ENCODE results near the gene PARD3.

PARD3 gene

DNA sequence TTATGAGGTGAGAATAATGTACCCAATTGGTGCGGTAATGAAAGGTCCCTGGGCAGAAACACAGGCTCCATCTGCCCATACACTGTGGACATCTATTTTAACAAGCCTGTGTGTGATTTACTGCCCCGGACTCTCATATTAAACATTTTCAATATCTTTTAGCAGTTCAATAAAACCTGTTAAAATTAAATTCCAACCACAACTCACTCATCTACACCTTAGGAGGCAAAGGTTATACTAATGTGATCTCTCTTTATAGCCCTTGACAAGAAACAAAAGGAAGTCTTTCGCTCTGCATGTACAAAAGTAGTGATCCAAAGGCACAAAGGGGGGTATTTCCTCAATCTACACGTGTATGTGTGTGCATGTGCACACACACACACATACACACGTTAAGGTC is 186.0 kb downstream of the PARD3 start:
- FAIRE-seq (no peak), DNase-seq (ENCODE audit: insufficient read length, low spot score) (no peak)

DNA sequence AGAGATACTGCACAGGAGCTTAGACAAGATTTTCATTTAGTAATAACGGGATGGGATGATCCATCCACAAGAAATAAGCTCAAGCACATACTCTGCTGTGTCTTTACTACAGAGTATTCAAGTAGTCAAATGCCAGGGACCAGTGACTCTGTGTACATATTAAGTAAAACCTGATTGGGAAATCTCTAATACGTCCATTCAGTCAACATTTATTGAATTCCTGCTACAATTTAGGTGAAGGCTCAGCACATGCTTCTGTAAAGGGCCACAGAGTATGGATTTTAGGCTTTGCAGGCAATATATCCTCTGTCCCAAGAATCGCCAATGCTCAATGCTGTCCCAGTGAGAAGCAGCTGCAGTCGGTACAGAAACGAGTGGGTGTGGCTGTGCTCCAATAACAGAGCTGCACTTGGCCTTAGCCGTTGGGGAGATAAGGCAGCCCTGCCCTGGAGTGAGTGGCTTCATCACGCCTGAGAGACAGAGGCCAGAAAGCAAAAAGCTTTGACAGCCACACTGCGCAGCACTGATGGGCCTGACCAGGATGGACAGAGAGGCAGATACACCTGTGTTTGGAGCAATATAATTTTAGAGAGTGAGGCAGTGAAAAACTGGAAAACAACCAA is 186.8 kb downstream of the PARD3 start:
- DNase-seq (ENCODE audit: insufficient read length, low spot score) (no peak), FAIRE-seq (no peak)

DNA sequence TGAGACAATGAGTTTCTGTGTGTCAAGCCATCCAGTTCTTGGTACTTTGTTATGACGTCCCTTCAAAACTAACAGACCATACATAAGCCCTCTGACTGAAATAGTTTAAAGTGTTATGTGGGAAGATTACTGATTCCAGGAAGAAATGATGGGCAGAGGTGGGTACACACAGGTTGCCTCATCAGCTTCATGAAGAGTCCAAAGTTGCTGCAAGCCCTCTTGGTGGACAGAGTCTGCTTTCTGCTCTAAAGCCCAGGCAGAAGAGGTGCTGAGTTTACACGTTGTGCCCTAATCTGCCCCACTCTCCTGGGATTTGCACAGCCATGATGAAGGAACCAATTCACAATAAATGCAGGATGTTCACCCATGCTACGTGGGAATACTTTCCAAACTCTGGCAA is 187.4 kb downstream of the PARD3 start:
- no peak for FAIRE-seq
- DNase-seq (ENCODE audit: insufficient read length, low spot score), result no peak

DNA sequence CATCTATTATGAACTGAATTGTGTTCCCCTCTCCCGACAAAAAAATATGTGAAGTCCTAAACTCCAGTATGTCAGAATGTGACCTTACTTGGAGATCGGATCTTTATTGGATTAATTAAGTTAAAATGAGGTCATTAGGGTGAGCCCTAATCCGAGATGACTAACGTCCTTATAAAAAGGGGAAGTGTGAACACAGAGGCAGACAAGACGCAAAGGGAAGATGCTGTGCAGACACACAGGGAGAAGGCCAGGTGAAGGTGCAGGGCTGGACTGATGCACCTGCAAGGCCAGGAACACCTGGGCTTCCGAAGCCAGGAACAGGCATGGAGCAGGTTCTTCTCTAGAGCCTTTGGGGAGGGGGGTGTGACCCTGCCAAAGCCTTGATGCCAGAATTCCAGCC is 187.8 kb downstream of the PARD3 start:
- no peak for FAIRE-seq
- DNase-seq (ENCODE audit: insufficient read length, low spot score), result no peak

DNA sequence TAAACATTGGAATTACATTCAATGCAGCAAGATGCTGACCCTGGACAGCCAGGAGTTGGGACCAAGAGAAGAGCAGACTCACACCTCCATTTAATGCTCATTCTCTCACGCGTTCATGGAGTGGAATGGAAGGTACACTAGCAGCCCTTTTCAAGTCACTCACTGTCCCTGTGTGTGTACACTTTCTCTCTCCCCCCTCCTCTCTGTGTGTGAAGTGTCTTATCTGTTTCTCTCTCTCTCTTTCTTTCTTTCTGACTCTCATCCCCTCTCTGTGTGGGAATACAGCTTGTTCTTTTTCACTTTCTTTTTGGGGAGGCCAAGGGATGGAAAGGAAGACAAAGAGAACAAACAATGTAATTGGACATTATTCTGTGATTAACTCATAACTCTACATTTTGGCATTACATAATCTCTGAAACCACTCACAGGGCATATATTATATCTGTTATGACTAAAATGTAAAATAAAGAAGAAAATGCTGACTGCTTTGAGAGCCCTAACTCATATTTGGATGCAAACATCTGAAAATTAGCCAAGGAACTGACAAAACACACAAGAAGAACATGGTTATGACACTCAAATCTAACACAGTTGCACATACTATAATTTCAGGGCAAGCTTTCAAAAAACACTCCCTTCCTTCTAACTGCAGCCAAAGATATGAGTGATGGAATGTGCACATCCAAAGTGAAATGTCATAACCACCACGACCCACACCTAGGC is 188.8 kb downstream of the PARD3 start:
- FAIRE-seq (no peak), DNase-seq (ENCODE audit: insufficient read length, low spot score) (no peak)

DNA sequence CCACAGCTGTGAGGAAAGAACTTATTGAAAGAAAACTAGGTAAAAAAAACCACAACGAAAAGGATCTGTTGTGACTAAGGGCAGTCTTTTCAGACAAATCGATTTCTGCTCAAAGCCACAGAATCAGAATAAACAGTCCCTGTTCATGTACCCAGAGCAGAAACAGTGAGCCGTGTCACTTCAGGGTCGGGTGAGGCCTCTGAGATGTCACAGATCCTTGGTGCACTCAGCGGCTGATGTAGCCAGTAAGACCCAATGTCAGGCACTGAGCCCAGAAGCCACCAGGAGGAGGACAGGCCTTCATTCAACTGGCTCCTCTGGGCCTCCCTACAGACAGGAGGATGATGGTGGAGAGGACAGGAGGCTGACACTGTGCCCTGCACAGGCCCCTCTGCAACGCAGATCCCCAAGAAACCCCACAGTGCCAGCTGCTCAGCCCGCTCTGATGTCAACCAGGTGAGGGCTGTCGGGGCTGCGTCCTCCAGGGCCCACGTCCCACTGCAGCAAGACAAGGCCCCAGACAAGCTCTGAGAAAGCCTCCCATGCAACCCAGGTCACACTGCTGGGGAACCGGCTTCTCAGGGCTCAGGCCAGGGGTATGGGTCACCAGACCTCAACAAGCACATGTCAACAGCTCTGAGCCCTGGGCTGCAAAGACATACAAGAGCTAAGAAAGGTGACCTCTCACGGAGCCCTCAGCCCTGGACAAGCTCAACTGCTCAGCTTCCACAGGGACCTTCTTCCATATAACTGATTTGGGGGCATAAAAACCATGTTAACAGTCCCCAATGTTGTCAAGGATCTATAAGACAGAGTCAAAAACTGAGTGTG is 190.6 kb downstream of the PARD3 start:
- FAIRE-seq, result no peak

DNA sequence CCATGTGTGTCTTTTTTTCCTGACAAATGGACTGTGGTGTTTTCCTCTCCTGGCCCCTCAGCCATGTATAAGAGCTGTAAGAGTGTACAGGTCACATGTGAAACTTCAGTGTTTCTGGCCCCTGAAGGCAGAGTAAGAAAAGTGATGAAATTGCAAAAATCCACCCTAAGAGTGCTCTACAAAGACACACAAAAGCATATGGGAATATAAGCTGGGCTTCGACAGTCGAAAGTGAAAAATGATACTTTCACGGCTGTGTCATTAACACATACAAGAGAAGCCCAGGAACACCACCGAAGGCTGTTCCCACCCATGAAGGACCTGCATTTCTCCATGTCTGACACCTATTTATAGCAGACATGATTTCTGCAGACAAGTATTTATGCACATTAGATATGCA is 192.2 kb downstream of the PARD3 start:
- FAIRE-seq, result no peak
- DNase-seq (ENCODE audit: insufficient read length, low spot score), result no peak

More for the DNA sequence above, 190.6 kb downstream of the PARD3 start:
- DNase-seq (ENCODE audit: insufficient read length, low spot score), result no peak

DNA sequence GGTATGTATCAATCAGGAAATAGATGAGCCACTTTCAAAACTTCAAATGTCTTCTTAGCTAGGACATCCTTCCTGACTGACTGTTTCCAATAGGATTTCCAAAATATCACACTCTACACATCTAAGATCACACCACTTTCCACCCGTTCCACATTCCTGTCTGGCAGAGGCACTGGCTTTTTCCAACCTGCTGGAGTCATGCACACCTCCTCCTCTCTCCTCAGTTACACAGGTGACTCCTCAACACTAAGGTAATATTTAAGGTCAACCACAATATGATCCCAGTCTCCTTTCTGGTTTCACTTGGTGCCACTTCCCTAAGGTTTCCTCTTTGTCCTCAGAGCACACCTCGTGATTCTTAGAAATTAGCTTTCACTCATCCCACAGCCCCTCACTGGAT is 196.5 kb downstream of the PARD3 start:
- DNase-seq (ENCODE audit: insufficient read length, low spot score) (no peak), FAIRE-seq (no peak)

DNA sequence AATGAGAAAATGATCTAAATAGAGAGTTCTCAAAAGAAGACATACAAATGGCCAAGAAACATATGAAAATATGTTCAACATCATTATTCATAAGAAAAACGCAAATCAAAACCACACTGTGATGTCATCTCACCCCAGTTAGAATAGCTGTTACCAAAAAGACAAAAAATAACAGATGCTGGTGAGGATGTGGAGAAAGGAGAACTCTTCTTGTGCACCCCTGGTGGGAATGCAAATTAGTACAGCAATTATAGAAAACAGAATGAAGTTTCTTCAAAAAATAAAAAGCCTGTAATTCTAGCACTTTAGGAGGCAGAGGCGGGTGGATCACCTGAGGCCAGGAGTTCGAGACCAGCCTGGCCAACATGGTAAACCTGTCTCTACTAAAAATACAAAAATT is 199.3 kb downstream of the PARD3 start:
- FAIRE-seq, result no peak
- DNase-seq (ENCODE audit: insufficient read length, low spot score), result no peak

DNA sequence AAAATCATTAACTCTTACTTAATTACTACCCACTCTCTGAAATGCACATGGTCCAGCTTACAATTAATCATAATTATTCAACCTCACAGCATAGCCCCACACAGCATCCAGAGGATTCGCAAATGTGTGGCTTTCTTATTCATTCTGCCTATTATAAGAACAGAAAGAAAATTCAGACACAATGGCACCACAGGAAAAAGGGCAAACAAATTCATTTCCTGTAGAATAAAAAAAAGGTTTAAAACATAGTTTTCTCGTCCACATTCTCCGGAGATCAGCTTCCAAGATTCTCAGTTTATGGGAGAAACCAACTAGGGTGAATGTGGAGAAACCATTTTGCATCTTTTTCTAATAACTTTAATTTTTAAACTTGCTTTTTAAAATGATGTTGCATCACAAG is 201.6 kb downstream of the PARD3 start:
- FAIRE-seq (no peak), DNase-seq (ENCODE audit: insufficient read length, low spot score) (no peak)

DNA sequence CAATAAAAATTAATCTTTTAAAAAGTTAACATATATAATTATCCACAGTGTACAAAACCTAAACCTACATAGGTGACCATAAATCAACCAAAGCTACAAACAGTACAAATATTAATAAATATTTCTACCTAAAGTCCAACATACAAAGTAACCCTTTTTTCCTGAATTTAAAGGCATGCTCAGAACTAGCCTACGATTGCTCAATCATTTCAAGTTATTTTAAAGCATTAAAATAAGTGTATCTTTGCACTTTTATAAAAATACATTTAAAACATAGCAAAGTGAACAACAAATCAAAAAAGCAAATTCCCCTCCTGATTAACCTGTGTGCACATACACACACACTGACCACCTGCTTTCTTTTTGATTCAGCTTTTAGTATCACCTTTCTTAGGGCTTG is 202.2 kb downstream of the PARD3 start:
- no peak for DNase-seq (ENCODE audit: insufficient read length, low spot score)
- no peak for FAIRE-seq

DNA sequence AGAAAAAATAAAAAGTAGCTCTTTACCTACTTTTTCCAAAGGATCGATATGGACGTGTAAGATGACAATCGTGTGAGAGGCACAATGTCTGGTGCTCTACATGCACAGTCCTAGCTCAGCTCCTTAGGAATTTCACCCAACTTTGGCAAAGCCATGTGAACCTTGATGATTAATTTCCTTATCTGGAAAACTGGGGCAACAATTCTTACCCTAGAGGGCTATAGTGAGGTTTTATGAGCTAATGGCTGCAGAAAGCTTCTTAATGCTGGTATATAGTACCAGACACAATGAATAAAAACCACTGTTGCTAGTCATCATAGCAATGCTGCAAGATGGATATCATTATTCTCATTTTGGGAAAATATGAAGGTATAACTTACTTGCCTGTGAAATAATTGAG is 202.7 kb downstream of the PARD3 start:
- FAIRE-seq, result no peak
- DNase-seq (ENCODE audit: insufficient read length, low spot score), result no peak

DNA sequence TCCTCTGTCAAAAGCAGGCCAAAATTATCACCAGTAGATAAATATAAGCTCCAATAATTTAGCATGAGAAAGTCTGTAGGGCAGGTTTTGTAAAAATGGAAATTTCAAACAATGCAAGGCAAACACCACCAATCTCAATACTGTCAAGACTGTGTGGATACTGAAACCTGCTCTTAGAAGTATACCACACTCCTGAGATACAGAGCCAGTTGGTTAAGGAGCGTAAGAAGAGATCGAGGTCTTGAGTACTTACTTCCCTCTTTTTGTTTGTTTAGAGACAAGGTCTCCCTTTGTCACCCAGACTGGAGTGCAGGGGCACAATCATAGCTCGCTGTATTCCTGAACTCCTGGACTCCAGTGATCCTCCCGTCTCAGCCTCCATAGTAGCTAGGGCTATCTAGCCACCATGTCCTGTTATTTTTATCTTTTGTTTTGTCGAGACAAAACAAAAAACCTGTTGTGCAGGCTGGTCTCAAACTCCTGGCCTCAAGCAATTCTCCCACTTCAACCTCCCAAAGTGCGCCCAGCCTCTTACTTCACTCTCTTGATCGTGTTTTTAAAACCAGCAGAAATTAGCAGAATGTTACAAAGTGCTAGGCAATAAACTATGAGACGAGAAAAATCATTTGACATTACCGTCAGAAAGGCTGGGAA is 205.7 kb downstream of the PARD3 start:
- no peak for FAIRE-seq
- no peak for DNase-seq (ENCODE audit: insufficient read length, low spot score)

DNA sequence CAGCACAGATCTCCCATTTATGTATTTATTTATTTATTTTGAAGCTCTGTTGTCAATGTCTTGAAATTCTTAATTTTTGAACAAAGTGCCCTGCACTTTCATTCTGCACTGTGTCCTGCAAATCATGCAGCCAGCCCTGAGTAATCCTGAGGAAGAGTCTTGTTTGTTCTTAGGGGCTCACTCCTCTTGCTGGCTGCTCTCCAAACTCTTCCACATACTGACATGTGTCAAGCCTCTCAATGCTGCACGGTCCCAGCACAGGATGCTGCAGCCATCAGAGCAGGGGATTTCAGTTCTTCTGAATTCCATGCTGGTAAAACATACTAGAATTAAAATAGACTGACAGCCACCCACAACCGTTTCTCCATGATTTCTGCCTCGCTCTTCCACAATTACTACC is 207.2 kb downstream of the PARD3 start:
- FAIRE-seq, result no peak
- no peak for DNase-seq (ENCODE audit: insufficient read length, low spot score)

DNA sequence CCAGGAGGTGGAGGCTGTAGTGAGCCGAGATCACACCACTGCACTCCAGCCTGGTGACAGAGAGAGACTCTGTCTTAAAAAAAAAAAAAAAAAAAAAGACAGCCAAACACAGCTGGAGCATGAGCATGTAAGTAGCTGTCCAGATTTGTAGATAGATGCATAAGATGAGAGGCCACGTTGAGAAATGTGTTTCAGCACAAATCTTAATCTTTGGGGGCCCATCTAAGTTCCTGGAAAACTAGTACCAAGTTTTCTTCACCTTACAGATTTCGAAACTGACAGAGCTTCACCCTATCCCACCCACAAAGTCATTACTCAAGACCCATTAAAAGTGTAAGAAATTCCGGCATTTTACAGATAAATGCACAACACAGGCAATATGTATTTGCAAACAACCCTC is 208.2 kb downstream of the PARD3 start:
- FAIRE-seq (no peak), DNase-seq (ENCODE audit: insufficient read length, low spot score) (no peak)

DNA sequence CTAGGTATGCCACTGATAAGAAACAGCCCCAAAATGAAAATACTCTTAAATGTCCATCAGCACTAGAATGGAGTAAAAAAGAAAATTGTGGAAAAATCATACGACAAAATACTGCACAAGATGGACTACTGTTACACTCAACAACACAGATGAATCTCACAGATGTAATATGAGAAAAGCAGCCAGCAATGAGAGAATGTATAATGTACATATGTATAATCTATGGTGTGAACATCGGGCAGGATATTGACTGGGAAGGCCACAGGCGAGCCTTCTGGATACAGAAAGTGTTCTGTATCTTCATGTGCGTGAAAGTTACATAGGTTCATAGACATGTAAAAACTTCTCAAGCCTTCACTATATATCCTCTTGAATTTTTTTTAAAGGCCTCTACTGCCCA is 212.6 kb downstream of the PARD3 start:
- DNase-seq (ENCODE audit: insufficient read length, low spot score) (no peak), FAIRE-seq (no peak)

DNA sequence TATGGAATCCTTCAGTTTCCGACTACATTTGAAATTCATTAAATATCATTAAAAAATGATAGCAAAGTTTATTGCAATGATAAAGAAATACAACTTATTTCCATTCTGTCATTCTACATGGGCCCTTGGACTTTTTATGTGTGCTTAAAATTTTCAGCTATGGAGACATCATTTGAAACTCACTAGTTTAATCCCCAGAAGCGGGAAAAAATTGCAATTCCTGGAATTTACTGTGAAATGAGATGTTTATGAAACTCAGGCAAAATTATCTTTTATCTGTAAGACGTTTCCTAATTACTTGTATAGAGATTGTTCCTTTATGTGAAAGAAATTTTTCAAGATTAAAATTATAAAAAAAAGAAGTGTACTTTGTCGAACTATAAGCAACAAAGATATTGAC is 213.4 kb downstream of the PARD3 start:
- FAIRE-seq (no peak), DNase-seq (ENCODE audit: insufficient read length, low spot score) (no peak)

DNA sequence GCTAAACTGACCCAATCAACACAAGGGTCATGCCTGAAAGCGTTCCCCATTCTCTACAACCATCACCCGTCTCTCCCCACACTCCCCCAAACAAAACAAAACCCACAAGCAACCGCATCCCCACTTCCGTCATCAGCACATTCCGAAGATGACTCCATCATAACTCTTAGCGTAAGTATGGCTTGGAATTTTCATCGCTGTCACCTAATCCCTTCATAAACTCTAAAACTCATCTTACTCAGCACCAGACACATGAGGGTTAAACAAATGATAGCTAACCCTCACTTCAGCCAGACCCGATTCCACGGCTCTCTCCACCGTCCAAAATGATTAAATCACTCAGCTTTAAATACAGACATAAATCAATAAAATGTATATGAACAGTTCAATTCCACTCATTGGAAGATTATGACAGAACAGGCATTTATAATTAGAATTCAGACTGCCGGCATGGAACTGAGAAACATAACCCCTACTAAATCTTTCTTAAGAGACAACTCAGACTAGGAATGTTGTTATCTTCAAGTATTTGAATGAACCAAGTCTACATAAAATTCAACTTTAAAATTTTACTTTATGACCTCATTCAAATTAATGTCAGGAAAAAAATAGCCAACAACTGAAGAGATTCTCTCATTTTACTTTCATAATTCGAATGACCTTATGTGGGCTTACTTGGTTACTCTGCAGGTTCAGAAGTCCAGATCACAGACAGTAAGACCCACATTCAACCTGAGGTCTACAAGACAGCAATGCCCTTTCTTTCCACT is 215.9 kb downstream of the PARD3 start:
- no peak for DNase-seq (ENCODE audit: insufficient read length, low spot score)
- peak; percentile 35 for FAIRE-seq

DNA sequence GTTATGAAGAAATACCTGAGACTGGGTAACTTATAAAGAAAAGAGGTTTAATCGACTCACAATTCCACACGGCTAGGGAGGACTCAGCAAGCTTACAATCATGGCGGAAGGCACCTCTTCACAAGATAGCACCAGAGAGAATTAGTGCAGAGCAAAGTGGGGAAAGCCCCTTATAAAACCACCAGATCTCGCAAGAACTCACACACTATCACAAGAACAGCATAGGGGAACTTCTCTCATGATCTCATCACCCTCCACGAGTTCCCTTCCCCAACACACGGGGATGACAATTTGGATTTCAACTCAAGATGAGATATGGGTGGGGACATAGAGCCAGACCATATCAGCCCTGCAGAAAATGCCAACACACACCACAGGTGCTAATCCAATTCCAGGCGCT is 218.7 kb downstream of the PARD3 start:
- no peak for FAIRE-seq

DNA sequence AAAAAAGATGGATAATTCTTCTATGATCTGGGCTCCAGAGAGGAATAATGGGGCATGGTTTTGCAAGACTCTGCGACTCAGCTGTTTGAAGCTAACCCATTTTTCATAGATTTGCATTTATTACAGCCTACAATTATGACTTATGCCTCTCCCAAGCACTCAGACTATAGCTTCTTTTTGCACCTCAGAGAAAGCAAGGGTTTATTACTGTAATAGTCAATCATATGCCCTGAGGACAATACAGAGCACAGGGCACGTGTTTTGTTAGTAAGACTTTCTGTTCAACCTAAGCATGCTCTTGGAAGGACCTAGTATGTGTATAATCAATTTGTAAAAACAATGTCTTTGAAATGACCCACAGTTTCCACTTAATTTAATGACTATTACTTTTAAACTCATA is 221.2 kb downstream of the PARD3 start:
- no peak for FAIRE-seq
- no peak for DNase-seq (ENCODE audit: insufficient read length, low spot score)

More for the DNA sequence above, 218.7 kb downstream of the PARD3 start:
- no peak for DNase-seq (ENCODE audit: insufficient read length, low spot score)
